HepG2 (cell line): ENCODE data around the gene VEGFA. TPM values are rescaled to one million over a fixed set of nuclear protein-coding genes. Genes with fewer than 3 reads are reported as not detected.

Experiments
- ATAC-seq: fragments of 200-7000 bp; cut with Tn5 transposase; 3 replicates; pipeline ENCODE4 v1.9.1; 2020; ENCODE audit warnings: mild to moderate bottlenecking, moderate library complexity
- BruUV-seq: library from RNA; stranded (reverse); fragments of 400-500 nt; replicated peaks from 2 replicates; lab custom pipeline; 2021; lab: Mats Ljungman, UMichigan
- CTCF ChIA-PET: fragments of 300-600 bp; formaldehyde crosslinking; extraction: SDS; loops from one replicate; lab custom pipeline; 2021; ENCODE audit warnings: low total read pairs, inconsistent platforms, low intra/inter-chr PET ratio; lab: Yijun Ruan, JAX
- POLR2A ChIA-PET: fragments of 350-600 bp; sonication (Branson Sonifier 250); formaldehyde crosslinking; loops from one replicate; lab custom pipeline; 2020; ENCODE audit warnings: antibody characterized with exemption, inconsistent platforms; lab: Yijun Ruan, JAX
- DNase-seq: peaks from one replicate; pipeline ENCODE4 v3.0.0-alpha.2; 2015; ENCODE audit warnings: low spot score
- FAIRE-seq: peaks from 3 replicates; lab custom pipeline; 2011; peaks lifted over from hg19 to GRCh38; lab: Jason Lieb, UNC
- H2AFZ ChIP-seq: one replicate; pipeline ENCODE4 v1.6.1; 2011; ENCODE audit warnings: low read length, inconsistent platforms
- H3K27ac ChIP-seq: fragments of 300-600 bp; 3 replicates; pipeline ENCODE4 v1.8.0; 2011; ENCODE audit warnings: mixed run types, mild to moderate bottlenecking, mixed read lengths, low read length, inconsistent platforms; ENCODE audit not compliant: insufficient read depth; ENCODE audit errors: extremely low read length
- H3K27me3 ChIP-seq, 2 experiments: fragments of 200-600 bp in 1 of 2; 2 replicates in 1 of 2; 3 replicates in 1 of 2; pipeline versions ENCODE4 v1.6.0 to v1.8.0; 2011; ENCODE audit warnings: low read length in 2 of 2, mild to moderate bottlenecking in 2 of 2, moderate library complexity in 2 of 2, inconsistent platforms in 1 of 2; ENCODE audit not compliant: insufficient read depth in 2 of 2, control insufficient read depth in 1 of 2
- H3K36me3 ChIP-seq, 2 experiments: fragments of 200-600 bp in 1 of 2; replicated peaks in 1 of 2; 2 replicates in 1 of 2; 3 replicates in 1 of 2; pipeline versions ENCODE4 v1.5.1 to v1.8.0; 2011; ENCODE audit warnings: low read length in 2 of 2, inconsistent platforms in 1 of 2; ENCODE audit not compliant: insufficient read depth in 2 of 2, control insufficient read depth in 1 of 2
- H3K4me1 ChIP-seq: 2 replicates; pipeline ENCODE4 v1.5.1; 2012; ENCODE audit warnings: low read length, inconsistent platforms; ENCODE audit not compliant: insufficient read depth
- H3K4me2 ChIP-seq: 2 replicates; pipeline ENCODE4 v1.6.0; 2011; ENCODE audit warnings: low read depth, low read length, inconsistent platforms
- H3K4me3 ChIP-seq, 3 experiments: fragments of 200-600 bp in 1 of 3; sonication (generic), shearing (Covaris generic) in 1 of 3; replicated peaks in 1 of 3; 2 replicates each; pipeline ENCODE4 v1.5.1; 2011 to 2016; ENCODE audit warnings: low read length in 3 of 3, inconsistent platforms in 2 of 3, low read depth in 2 of 3, mild to moderate bottlenecking in 2 of 3, control low read depth in 1 of 3, mixed read lengths in 1 of 3; ENCODE audit not compliant: insufficient read depth in 1 of 3
- H3K79me2 ChIP-seq: one replicate; pipeline ENCODE4 v1.6.1; 2011; ENCODE audit warnings: low read length, inconsistent platforms; ENCODE audit not compliant: insufficient read depth
- H3K9ac ChIP-seq: 2 replicates; pipeline ENCODE4 v1.6.0; 2011; ENCODE audit warnings: mild to moderate bottlenecking, low read depth, low read length, inconsistent platforms; ENCODE audit not compliant: insufficient read depth
- H3K9me3 ChIP-seq: 2 replicates; pipeline ENCODE4 v1.5.1; 2012; ENCODE audit warnings: mild to moderate bottlenecking, low read length
- H4K20me1 ChIP-seq: 2 replicates; pipeline ENCODE4 v1.6.0; 2011; ENCODE audit warnings: inconsistent platforms, mild to moderate bottlenecking, low read length, moderate library complexity; ENCODE audit not compliant: insufficient read depth
- FOXM1 ChIP-seq: sonication (generic); formaldehyde crosslinking; IDR thresholded peaks from 2 replicates; pipeline ENCODE4 v1.5.0; 2020; ENCODE audit warnings: missing genetic modification reagents
- FOXO1 ChIP-seq: sonication (generic); formaldehyde crosslinking; IDR thresholded peaks from 2 replicates; pipeline ENCODE4 v1.4.0; 2020; ENCODE audit warnings: missing genetic modification reagents
- GFI1 ChIP-seq: sonication (generic); formaldehyde crosslinking; IDR thresholded peaks from 2 replicates; pipeline ENCODE4 v1.5.0; 2020; ENCODE audit warnings: missing genetic modification reagents, mild to moderate bottlenecking, borderline replicate concordance
- GMEB2 ChIP-seq: IDR thresholded peaks from 2 replicates; pipeline ENCODE4 v1.6.1; 2016; ENCODE audit warnings: missing biosample characterization, missing genetic modification reagents, low read depth
- HNF4A ChIP-seq: sonication (generic); formaldehyde crosslinking; IDR thresholded peaks from 2 replicates; pipeline ENCODE4 v1.4.0; 2020; ENCODE audit warnings: missing genetic modification reagents
- MBD4 ChIP-seq: IDR thresholded peaks from 2 replicates; pipeline ENCODE4 v1.6.1; 2012; ENCODE audit warnings: low read length, inconsistent platforms, borderline replicate concordance
- NR2F2 ChIP-seq: IDR thresholded peaks from 2 replicates; pipeline ENCODE4 v1.6.1; 2012; ENCODE audit warnings: low read depth, inconsistent platforms, borderline replicate concordance
- NR3C1 ChIP-seq: sonication (generic); formaldehyde crosslinking; IDR thresholded peaks from 2 replicates; pipeline ENCODE4 v1.4.0; 2020; ENCODE audit warnings: missing genetic modification reagents
- PHF8 ChIP-seq: sonication (generic); formaldehyde crosslinking; IDR thresholded peaks from 2 replicates; pipeline ENCODE4 v1.5.0; 2020; ENCODE audit warnings: missing genetic modification reagents
- RAD51 ChIP-seq: fragments of 450-650 bp; IDR thresholded peaks from 2 replicates; pipeline ENCODE4 v1.6.1; 2016; ENCODE audit warnings: borderline replicate concordance
- SRSF4 ChIP-seq: fragments of 200-400 bp; formaldehyde crosslinking; IDR thresholded peaks from one replicate; pipeline ENCODE4 v1.6.1; 2018; ENCODE audit warnings: mild to moderate bottlenecking, low read depth, low read length, moderate library complexity; ENCODE audit not compliant: poor library complexity, severe bottlenecking
- THAP9 ChIP-seq: sonication (generic); formaldehyde crosslinking; IDR thresholded peaks from 2 replicates; pipeline ENCODE4; 2020; ENCODE audit warnings: missing genetic modification reagents, mild to moderate bottlenecking, borderline replicate concordance
- ZEB1 ChIP-seq: IDR thresholded peaks from 2 replicates; pipeline ENCODE4 v1.6.1; 2012; ENCODE audit warnings: mild to moderate bottlenecking, low read depth, inconsistent platforms; ENCODE audit not compliant: insufficient replicate concordance
- ZNF343 ChIP-seq: sonication (generic); formaldehyde crosslinking; IDR thresholded peaks from 2 replicates; pipeline ENCODE4 v1.4.0; 2020; ENCODE audit warnings: mild to moderate bottlenecking, missing genetic modification reagents
- ZNF350 ChIP-seq: sonication (generic); formaldehyde crosslinking; IDR thresholded peaks from 2 replicates; pipeline ENCODE4 v1.4.0; 2020; ENCODE audit warnings: mild to moderate bottlenecking, low read depth, missing genetic modification reagents, borderline replicate concordance
- ZNF430 ChIP-seq: sonication (generic); formaldehyde crosslinking; IDR thresholded peaks from 2 replicates; pipeline ENCODE4 v1.9.0; 2021; ENCODE audit warnings: mild to moderate bottlenecking, missing genetic modification reagents
- ZNF563 ChIP-seq: sonication (generic); formaldehyde crosslinking; IDR thresholded peaks from 2 replicates; pipeline ENCODE4 v1.8.0; 2022; ENCODE audit warnings: mild to moderate bottlenecking, moderate library complexity, missing genetic modification reagents
- ZNF564 ChIP-seq: sonication (generic); formaldehyde crosslinking; IDR thresholded peaks from 2 replicates; pipeline ENCODE4 v1.8.1; 2023; ENCODE audit warnings: mild to moderate bottlenecking, missing genetic modification reagents
- ZNF850 ChIP-seq: sonication (generic); formaldehyde crosslinking; conservative IDR thresholded peaks from 2 replicates; pipeline ENCODE4 v1.9.0; 2021; ENCODE audit warnings: mild to moderate bottlenecking, missing genetic modification reagents
- WGBS: methylation state at CpG from one replicate; pipeline ENCODE4 v1.1.6; 2017; ENCODE audit warnings: low lambda C conversion rate; 5-methylcytosine and 5-hydroxymethylcytosine counted together
- in situ Hi-C: cut with HindIII; loops from 2 replicates; pipeline ENCODE4 v1.10.0; 2017; ENCODE audit warnings: low pct_unique_long_range_greater_than_20kb; ENCODE audit not compliant: extremely low pct_ligation_motif_present
- intact Hi-C: fragments of 100-400 bp; cut with micrococcal nuclease; formaldehyde crosslinking; loops from one replicate; pipeline ENCODE4 v1.10.0; 2022; ENCODE audit not compliant: unreplicated experiment
- polyA plus RNA-seq, 8 experiments: library from polyadenylated mRNA; depleted of rRNA in 3 of 8; stranded (reverse) in 7 of 8; unstranded in 1 of 8; fragments of >200 nt; fragmentation: Illumina TruSeq in 4 of 8; extraction: Trizol in 4 of 8; gene quantifications; 2 replicates each; pipeline versions ENCODE4 v1.2.1 to v1.2.3, GENCODE V29; 2011 to 2016; ENCODE audit warnings: low read depth in 4 of 8, missing spikeins in 1 of 8, mixed read lengths in 1 of 8; ENCODE audit not compliant: insufficient read depth in 1 of 8
- total RNA-seq, 5 experiments: library from RNA; depleted of rRNA; stranded (reverse); fragments of >200 nt; fragmentation: Illumina TruSeq; extraction: Trizol; gene quantifications; 2 replicates each; pipeline ENCODE4 v1.2.3, GENCODE V29; 2016; ENCODE audit warnings: low read depth in 1 of 5
- TF ChIP-seq, protein P1 (sequence below): sonication (generic); formaldehyde crosslinking; IDR thresholded peaks from 2 replicates; pipeline ENCODE4 v1.8.1; 2023; ENCODE audit warnings: mild to moderate bottlenecking, inconsistent platforms, moderate library complexity, missing genetic modification reagents, borderline replicate concordance

The VEGFA gene
- total and polyA plus RNA-seq, 2 of the 13 experiments (the other 11 are each of a cell fraction or from before 2014, with no cell fraction given): 68.1 to 629 TPM

DNA sequence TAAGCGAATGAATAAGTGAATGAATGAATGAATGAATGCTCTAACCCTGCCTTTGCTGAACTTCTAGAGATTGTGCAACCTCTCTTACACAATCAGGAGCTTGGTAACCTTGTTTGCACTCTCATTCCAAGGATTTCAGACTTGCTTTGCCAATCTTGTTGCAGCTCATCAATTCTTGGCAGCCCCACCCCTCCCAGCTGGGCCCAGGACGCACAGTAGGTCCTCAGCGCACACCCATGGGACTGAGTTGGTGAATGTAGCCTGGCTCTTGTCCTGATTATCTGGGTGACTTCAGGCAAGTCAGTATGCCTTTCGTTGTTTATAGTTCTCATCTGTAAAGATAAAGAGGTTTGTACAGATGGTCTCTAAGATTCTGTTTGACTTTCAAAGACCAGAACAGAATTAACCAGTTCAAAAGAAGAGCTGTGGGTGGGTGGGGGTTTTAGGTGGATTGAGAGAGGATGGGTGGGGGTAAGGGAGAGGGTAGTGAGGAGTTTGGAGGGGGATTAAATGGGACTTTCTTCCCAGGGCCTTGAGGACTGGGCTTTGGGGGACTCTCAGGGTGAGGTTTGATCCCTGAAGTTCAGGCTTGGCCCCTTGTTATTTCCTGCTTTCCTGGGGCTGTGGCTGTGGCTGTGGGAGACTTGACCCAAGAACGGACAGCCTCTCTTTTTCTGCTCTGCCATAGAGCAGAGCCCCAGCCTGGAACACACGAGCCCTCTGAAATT is 33.2 kb downstream of the VEGFA start:
- Histone ChIP-seq H3K27ac (no peak overlapping the region), H3K9ac (no peak overlapping the region), H3K9me3 (no peaks in the 10 kb centered on the region), H3K27me3 (no peaks in the 10 kb centered on the region; a peak in 1 of 5 replicates), H4K20me1 (no peaks in the 10 kb centered on the region), H2AFZ (no peak overlapping the region), H3K79me2 (no peaks in the 10 kb centered on the region), H3K4me3 (peak overlapping the region in 1 of 3 experiments; percentile 78; a peak in 1 of 6 replicates), H3K4me2 (peak overlapping the region; percentile 95; the same call in 1 of the 2 replicates), H3K4me1 (peaks cover 100% of the 10 kb centered on the region), H3K36me3 (no peaks in the 10 kb centered on the region)
- WGBS: under 1% methylated on average over 6 of the region's 6 CpGs
- CTCF ChIA-PET: no interaction called here
- FAIRE-seq: no peak
- BruUV-seq: no TSS peak
- no peak for ATAC-seq
- DNase-seq: no peak
- intact Hi-C loops: no loop called here
- in situ Hi-C loops: no loop called here
- POLR2A ChIA-PET: interaction anchor here (1.2 to 2.0 kb wide), 2 partner anchors 14 to 33 kb away, joined by 3 to 10 read pairs; partner anchors contain the start of gene VEGFA
- TF ChIP-seq GMEB2 (CRISPR knock-in tag) (no peak), FOXO1 (CRISPR knock-in tag) (no peak), ZEB1 (no peak), ZNF564 (CRISPR knock-in tag) (no peak), NR3C1 (no peak), RAD51 (no peak), ZNF850 (CRISPR knock-in tag) (no peak), MBD4 (no peak), PHF8 (CRISPR knock-in tag) (no peak), FOXM1 (CRISPR knock-in tag) (no peak), ZNF350 (CRISPR knock-in tag) (no peak), HNF4A (CRISPR knock-in tag) (peak; percentile 64), SRSF4 (no peak), NR2F2 (no peak), ZNF430 (CRISPR knock-in tag) (no peak), THAP9 (CRISPR knock-in tag) (no peak), GFI1 (CRISPR knock-in tag) (no peak), ZNF563 (CRISPR knock-in tag) (no peak), ZNF343 (CRISPR knock-in tag) (no peak)
- TF ChIP-seq, protein P1, sequence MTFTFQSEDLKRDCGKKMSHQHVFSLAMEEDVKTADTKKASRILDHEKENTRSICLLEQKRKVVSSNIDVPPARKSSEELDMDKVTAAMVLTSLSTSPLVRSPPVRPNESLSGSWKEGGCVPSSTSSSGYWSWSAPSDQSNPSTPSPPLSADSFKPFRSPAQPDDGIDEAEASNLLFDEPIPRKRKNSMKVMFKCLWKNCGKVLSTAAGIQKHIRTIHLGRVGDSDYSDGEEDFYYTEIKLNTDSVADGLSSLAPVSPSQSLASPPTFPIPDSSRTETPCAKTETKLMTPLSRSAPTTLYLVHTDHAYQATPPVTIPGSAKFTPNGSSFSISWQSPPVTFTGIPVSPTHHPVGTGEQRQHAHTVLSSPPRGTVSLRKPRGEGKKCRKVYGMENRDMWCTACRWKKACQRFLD (CRISPR knock-in tag): no peak
